ENCODE data around the gene PLXNA4.

GRCh38 chr7:132300599-132301277, 275.5 kb downstream of the PLXNA4 start:
- TF ChIP-seq POLR2A (IDR thresholded peaks at IDR 0.05; ENCODE audit: low read length) (no peak), GATA1 (IDR thresholded peaks at IDR 0.05; ENCODE audit: low read depth, low read length) (no peak)

All from erythroblast (primary cell).